ENCODE data around the gene SERINC2.

SERINC2 gene

DNA sequence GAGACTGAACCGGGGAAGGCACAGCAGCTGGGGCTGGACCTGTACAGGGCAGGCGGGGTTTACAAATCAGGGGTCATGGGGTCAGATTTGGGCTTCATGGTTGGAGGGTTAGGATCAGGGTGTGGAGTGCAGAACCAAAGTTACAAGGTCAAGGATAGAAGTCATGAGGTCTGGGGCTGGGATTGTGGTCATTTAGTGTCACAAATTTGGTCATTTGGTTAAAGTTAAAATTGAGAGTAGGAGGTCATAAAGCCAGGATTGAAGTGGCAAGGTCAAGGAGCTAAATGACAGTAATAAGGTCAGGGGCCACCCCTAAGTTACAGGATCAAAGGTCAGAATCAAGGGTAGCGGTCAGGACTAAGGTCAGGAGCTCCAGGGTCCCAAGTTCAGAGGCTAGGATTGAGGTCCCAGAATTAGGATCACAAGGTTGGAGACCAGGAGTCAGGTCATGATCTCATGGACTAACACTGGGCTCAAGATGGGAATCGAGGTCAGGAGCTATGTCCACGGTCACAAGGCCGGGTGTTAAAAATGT is 20.4 kb downstream of the SERINC2 start:
- Histone ChIP-seq H3K4me3 (no peak overlapping the region), H3K27ac (no peak overlapping the region)
- no peak for DNase-seq (ENCODE audit: low spot score)
- TF ChIP-seq, protein P1, sequence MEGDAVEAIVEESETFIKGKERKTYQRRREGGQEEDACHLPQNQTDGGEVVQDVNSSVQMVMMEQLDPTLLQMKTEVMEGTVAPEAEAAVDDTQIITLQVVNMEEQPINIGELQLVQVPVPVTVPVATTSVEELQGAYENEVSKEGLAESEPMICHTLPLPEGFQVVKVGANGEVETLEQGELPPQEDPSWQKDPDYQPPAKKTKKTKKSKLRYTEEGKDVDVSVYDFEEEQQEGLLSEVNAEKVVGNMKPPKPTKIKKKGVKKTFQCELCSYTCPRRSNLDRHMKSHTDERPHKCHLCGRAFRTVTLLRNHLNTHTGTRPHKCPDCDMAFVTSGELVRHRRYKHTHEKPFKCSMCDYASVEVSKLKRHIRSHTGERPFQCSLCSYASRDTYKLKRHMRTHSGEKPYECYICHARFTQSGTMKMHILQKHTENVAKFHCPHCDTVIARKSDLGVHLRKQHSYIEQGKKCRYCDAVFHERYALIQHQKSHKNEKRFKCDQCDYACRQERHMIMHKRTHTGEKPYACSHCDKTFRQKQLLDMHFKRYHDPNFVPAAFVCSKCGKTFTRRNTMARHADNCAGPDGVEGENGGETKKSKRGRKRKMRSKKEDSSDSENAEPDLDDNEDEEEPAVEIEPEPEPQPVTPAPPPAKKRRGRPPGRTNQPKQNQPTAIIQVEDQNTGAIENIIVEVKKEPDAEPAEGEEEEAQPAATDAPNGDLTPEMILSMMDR (IDR thresholded peaks at IDR 0.05): no peak

DNA sequence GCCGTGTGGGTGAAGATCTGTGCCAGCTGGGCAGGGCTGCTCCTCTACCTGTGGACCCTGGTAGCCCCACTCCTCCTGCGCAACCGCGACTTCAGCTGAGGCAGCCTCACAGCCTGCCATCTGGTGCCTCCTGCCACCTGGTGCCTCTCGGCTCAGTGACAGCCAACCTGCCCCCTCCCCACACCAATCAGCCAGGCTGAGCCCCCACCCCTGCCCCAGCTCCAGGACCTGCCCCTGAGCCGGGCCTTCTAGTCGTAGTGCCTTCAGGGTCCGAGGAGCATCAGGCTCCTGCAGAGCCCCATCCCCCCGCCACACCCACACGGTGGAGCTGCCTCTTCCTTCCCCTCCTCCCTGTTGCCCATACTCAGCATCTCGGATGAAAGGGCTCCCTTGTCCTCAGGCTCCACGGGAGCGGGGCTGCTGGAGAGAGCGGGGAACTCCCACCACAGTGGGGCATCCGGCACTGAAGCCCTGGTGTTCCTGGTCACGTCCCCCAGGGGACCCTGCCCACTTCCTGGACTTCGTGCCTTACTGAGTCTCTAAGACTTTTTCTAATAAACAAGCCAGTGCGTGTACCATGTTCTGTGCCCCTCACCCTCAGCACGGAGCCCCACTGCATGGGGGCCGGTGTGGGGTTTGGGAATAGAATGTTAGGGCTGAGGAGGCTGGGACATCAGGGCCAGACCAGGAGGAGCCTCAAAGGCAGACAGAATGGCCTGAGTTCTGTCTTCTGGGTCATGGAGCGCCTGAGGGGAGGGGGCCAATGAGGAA is 21.3 kb downstream of the SERINC2 start:
- Histone ChIP-seq H3K27ac (no peak overlapping the region), H3K4me3 (no peak overlapping the region)
- TF ChIP-seq, protein P1 (IDR thresholded peaks at IDR 0.05): no peak
- no peak for DNase-seq (ENCODE audit: low spot score)

DNA sequence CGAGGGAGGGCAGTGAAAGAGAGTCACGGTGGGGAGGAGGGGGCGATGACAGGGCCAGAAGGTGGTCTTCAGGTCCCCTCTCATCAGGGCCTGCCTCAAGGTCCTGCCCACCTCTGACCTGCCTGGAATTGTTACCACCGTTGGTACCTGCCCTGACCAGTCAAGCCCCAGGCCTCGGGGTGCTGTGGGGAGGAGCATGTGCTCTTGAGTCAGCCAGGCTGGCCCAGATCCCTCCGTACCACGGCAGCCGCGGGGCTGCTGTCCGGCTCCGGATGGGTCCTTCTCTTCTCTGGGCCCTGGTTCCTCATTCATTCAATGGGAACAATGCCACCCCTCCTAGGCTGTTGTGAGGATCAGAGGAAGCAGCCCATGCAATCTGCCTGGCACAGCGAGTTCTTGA is 22.0 kb downstream of the SERINC2 start:
- Histone ChIP-seq H3K4me3 (no peak overlapping the region), H3K27ac (no peak overlapping the region)
- TF ChIP-seq, protein P1 (IDR thresholded peaks at IDR 0.05): no peak
- DNase-seq (ENCODE audit: low spot score): no peak

DNA sequence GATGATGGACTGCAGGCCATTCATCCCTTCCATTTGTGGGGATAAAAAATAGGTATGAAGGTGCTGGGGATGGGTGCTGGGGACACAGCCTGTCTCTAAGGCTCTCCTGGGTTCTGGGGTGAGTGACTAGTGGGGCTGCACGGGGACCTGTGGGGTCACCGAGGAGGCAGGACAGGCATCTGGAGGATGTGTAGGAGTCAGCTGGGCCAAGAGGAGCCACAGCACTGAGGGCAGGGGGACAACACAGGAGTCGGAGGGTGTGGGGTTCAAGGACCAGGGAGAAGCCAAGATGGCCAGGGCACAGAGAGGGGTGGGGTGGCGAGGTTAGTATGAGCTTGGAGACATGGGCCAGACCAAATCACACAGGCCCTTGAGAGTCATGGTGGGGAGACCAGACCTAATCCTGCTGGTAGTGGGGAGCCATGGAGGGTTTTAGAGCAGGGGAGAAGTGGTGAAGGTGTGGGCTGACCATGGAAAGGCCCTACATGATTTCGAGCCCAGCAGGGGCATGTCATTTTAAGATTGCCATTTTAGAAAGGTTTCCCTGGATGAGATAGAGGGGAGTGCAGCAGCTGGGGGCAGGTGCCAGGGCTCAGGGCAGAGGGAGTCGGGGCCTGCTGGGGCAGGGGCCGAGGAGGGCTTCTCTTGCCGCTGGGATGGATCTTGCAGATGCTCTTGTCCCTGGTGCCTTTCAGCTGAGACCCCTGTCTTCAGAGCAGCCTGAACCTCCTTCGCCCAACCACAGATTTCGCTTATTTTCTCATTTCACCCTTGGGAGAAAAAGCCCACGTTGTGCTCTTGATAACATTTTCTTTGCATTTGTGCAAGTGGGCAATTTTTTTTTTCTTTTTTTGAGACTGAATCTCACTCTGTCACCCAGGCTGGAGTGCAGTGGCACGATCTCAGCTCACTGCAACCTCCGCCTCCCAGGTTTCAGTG is 22.7 kb downstream of the SERINC2 start:
- Histone ChIP-seq H3K27ac (no peak overlapping the region), H3K4me3 (no peak overlapping the region)
- no peak for DNase-seq (ENCODE audit: low spot score)
- TF ChIP-seq, protein P1 (IDR thresholded peaks at IDR 0.05): no peak

DNA sequence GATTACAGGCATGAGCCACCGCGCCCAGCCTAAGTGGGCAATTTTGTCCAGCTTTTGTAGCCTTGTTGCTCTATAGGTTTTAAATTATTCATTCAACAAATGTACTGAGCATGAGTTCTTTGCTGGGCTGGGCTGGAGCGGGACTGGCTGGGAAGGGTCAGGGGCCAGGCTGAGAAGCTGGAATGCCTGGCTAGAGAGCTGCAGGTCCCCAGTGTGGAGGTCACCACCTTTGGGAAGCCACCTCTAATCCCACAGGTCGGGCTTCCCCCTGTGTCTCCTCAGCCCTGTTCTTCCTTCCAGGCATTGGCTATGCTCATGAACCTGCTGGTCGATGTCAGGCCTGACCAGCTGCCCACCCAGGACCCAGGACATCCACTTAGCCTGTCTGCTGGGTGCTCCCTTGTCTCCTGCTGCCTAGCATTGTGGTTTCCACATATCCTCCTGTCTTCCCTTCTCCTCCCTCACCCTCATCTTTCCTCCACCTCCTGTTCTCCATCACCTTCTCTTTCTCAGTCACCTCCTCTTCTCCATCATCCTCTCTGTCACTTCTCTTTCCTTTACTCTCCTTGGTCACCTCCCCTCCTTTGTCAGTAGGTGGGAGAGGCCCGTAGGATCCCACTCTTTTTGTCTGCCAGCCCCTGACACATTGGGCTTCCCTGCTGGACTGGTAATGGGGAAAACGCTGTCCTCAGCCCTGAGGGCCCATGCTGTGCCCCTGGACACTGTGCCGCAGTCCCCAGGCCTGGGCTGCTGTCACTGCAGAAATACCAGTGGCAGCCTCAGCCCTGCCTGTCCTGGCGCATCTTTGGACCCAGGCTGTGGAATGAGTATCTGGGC is 23.8 kb downstream of the SERINC2 start:
- TF ChIP-seq, protein P1 (IDR thresholded peaks at IDR 0.05): no peak
- Histone ChIP-seq H3K27ac (no peak overlapping the region), H3K4me3 (no peak overlapping the region)
- DNase-seq (ENCODE audit: low spot score): no peak

DNA sequence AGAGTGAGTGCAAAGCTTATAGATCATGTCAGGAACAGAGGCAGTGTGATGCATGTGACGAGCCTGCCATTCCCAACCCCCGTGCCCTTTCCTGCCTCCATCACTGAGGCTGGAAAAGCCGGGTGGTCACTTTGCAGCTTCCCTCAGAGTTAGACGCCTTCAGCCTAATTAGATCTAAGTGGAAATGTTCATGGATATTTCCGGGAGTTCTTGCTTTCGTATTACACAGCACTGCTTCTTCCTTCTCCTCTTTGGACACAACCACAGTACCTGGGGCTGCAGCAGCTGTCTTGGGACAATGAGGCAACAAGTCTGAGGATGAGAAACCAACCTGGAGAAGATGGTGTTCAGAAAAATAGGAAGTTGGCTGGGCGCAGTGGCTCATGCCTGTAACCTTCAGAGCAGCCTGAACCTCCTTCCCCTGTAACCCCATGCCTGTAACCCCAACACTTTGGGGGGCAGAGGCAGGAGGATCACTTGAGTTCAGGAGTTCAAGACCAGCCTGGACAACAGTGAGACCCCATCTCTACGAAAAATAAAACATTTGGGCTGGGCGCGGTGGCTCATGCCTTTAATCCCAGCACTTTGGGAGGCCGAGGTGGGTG is 24.5 kb downstream of the SERINC2 start:
- Histone ChIP-seq H3K4me3 (no peak overlapping the region), H3K27ac (no peak overlapping the region)
- TF ChIP-seq, protein P1 (IDR thresholded peaks at IDR 0.05): no peak
- DNase-seq (ENCODE audit: low spot score): no peak

All from coronary artery (tissue), 2 donors.